Activated CD4-positive, alpha-beta T cell treated with anti-CD3 and anti-CD28 coated beads for 1 hour (primary cell): ENCODE results near the gene ST6GALNAC3.
"Not testable (repeated sequence)": the region's sequence is repeated elsewhere in the genome, so short reads cannot be mapped to it uniquely, and the experiment has no call there.

Experiments used
- DNase-seq: peaks from one replicate; pipeline ENCODE4 v3.0.0-alpha.2; 2020

ST6GALNAC3 gene

DNA sequence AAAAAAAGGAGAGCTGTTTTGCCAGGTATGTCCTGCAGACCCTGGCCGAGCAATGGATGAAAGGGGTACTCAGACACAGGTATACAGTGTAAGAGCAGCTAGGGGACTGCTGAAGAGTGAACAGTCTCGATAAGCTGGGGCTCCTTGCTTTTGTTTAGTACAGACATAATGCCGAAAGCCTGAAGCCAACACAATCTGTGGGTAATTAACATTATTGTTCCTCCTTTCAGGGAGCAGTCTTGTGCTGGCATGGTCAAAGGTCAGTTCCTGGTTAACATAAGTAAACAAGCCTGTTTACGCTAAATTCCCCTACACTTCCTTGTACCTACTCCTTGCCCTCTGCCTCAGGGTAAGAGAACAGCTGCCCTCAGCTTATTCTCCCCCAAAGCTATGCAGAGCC lies 520.5 kb downstream of the ST6GALNAC3 start:
- no peak for DNase-seq

DNA sequence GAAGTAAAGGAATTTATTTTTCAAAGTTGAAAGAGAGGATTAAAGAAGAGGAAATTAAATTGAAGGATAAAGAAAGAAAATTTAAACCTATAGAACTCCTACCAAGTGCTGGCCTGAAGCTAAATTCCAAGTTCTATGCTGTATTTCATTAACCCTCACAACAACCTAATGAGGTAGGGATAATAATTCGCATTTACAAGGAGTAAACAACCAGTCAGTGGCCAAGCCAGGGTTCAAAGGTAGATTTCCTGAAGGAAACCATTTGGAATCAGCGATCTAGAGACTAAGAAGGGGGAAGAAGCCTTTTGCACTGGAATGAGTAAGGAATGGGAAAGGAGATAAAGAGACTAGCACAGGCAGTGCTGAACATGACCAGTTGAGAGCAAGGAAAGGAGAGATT lies 526.9 kb downstream of the ST6GALNAC3 start:
- no peak for DNase-seq

- DNase-seq = no peak
Measured at GRCh38 chr1:76607717-76608116, 533.2 kb downstream of the ST6GALNAC3 start.

GRCh38 chr1:76611770-76612445 lies 537.4 kb downstream of the ST6GALNAC3 start:
- no peak for DNase-seq

DNA sequence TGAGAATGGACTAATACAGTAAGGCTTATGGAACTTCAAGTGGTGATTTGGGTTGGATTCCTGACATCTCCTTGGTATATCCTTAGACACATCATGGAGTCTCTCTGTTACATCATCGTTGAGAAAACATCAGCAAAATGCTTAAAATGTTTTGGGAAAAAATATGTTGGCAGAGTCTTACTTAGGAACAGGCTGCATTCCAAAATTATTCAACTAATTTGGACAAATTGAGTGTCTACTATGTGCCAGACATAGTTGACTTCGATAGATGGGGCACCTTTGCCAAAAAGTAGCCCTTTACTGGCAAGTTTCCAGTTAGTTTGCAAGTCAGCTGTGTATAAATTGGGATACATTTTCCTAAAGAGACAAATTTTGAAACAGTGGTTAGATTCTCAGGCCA lies 539.3 kb downstream of the ST6GALNAC3 start:
- no peak for DNase-seq

- DNase-seq = no peak
Measured at GRCh38 chr1:76615253-76616035, 540.9 kb downstream of the ST6GALNAC3 start.

DNA sequence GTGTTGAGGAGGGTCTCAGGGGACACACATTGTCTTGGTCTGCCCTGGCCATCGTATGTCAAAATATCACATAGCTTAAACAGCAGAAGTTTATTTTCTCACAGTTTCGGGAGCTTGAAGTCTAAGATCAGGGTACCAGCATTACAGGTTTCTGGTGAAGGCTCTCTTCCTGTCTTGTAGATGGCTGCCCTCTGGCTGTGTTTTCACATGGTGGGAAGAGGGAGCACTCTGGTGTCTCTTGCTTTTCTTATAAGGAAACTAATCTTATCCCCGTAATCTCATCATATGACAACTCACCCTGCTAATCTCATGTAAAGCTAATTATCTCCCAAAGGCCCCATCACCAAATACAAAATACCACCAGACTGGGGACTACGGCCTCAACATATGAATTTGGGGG lies 545.8 kb downstream of the ST6GALNAC3 start:
- DNase-seq = no peak

DNA sequence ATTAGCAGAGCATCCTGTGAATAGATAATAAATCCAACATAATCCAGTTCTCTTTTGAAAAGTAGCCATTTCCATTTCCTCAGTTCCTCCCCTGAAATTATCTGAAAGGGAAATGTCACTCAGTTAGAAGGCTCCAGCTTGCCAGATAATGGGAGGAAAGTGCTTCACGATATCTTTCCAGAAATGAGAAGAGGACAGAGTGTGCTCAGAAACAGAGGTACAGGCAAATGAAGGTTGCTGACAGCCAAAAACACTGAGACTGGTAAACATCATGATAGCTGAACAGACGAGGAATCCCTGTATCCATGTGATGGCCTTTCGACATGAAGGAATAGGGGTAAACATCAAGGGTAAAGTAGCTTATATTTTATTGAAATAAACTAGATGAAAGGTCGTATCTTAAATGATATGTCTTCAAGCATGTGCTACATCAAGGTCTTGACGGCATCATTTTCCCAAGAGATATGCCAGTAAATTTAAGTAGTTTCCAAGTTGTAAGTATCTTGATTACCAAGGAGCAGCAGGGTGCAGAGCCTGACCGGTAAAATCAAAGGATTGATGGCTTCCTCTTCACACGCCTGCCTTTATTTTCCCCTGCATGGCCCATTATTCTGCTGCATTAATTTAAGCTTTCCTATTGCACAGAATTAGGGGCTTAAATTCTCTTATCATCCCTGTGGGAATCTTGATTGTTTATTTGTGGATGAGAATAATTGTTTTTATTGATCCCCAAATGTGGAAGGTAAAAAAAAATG lies 548.4 kb downstream of the ST6GALNAC3 start:
- no peak for DNase-seq

DNA sequence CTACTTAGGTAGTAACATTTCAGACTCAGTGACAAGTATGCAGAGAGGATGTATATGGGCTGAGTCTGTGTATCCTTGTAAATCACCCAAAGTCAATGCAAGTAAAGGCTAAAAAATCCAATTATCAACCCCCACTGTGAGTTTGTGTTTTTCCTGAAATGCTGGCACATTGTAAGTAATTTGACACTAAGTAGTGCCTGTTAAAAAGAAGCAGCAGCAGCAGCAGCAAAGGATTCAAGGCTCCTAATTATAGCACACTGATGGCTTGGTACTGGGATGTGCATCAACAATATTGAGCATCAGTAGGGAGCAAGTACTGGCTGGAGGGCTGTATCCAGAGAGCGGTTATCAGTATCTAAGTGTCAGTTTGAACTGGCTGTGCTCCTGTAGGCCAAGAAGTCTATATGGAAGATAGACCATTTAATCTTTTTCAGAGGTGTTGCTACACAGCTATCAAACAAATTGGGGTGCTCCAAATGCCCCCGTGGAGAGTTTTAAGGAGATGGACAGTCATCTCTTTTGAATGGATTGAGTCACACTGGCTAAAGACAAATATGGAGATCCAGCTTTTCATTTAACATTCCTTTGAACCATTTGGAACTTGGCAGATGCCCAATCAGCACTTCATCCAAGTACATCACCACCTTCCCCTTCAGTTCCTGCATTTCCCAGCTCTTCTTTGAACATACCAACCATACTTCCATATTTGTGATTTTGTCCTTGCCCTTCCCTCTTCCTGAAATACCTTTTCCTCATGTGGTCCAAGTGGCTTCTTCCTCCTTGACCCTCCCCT lies 551.5 kb downstream of the ST6GALNAC3 start:
- DNase-seq = no peak

DNA sequence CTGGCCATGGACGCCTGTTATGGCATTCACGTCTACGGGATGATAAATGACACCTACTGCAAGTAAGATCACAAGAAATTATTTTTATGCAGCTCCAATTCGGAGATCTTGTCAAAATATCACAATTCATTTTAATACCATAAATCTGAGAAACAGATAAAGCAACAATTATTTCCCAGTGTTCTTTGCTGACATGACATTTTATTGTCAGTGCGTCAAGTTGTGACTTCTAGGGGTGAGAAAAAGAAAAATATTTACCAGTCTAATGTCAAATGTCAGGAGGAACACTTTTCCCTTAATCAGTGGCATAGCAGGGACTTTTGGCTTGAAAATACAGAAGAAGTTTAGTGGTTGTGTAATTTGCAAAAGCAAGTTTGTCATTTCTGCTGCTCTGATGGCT lies 553.0 kb downstream of the ST6GALNAC3 start:
- DNase-seq = no peak

- DNase-seq = no peak
Measured at GRCh38 chr1:76627901-76628300, 553.4 kb downstream of the ST6GALNAC3 start.

- no peak for DNase-seq
Measured at GRCh38 chr1:76632136-76632535, 557.6 kb downstream of the ST6GALNAC3 start.

DNA sequence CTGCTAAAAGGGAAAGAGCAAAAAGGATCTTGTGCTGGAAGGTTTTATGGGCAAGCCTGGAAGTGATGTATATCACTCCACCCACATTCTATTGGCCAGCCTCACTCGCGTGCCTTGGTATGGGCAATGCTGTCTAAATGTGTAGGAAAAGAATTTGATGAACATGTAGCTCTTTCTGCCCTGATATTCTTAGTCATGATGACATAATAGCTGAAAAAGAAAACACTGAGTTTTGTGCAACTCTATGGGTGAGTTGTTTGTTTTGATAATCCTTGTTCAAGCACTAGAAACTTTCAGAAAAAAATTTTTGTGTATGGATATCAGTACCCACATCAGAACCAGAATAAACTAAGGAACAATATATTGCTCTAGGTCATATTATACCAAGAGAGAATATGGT lies 561.2 kb downstream of the ST6GALNAC3 start:
- no peak for DNase-seq

- no peak for DNase-seq
Measured at GRCh38 chr1:76639181-76639580, 564.6 kb downstream of the ST6GALNAC3 start.

- no peak for DNase-seq
Measured at GRCh38 chr1:76640092-76640491, 565.5 kb downstream of the ST6GALNAC3 start.

DNA sequence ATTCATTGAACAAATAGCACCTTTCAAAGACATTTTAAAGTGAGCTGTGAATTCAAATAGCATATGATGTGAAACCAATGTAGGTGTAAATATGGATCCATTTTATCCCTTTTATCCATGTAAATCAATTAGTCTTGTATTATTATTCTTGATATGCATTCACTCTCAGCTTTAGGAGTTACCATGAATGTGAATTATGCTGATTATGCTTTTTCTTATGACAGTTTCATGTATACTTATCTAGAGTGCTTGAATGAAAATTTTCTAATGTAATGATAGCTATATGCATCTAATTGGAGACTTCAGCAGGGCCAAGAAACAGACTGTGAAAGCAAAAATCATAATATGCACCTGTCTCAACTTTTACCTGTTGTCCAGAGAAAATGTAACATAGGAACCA lies 566.2 kb downstream of the ST6GALNAC3 start:
- no peak for DNase-seq

DNA sequence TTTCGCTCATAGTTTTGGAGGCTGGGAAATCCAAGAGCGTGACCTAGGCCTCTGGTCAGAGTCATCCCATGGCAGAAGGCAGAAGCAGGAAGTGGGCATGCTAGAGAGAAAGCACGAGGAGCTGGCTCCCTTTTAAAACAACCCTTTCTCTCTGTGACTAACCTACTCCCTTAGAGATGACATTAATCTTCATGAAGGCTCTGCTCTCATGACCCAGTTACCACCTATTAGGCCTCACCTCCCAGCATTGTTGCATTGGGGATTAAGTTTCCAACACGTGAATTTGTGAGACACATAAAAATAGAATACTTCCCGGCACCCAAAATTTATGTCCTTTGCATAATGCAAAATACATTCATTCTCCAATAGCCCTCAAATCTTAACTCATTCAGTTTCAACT lies 569.6 kb downstream of the ST6GALNAC3 start:
- no peak for DNase-seq

DNA sequence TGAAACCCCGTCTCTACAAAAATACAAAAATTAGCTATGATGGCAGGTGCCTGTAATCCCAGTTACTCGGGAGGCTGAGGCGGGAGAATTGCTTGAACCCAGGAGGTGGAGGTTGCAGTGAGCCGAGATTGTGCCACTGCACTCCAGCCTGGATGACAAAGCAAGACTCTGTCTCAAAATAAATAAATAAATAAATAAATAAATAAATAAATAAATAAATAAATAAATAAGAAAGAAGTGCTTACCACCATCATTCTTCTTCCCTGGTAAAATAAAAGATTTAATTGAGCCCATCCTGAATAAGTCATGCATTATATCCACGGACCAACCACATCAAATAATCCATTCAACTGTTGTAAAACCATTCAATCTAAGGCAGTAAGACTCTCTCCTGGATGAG lies 578.3 kb downstream of the ST6GALNAC3 start:
- not testable (repeated sequence) for DNase-seq

GRCh38 chr1:76657623-76658022 lies 583.1 kb downstream of the ST6GALNAC3 start:
- DNase-seq = no peak

DNA sequence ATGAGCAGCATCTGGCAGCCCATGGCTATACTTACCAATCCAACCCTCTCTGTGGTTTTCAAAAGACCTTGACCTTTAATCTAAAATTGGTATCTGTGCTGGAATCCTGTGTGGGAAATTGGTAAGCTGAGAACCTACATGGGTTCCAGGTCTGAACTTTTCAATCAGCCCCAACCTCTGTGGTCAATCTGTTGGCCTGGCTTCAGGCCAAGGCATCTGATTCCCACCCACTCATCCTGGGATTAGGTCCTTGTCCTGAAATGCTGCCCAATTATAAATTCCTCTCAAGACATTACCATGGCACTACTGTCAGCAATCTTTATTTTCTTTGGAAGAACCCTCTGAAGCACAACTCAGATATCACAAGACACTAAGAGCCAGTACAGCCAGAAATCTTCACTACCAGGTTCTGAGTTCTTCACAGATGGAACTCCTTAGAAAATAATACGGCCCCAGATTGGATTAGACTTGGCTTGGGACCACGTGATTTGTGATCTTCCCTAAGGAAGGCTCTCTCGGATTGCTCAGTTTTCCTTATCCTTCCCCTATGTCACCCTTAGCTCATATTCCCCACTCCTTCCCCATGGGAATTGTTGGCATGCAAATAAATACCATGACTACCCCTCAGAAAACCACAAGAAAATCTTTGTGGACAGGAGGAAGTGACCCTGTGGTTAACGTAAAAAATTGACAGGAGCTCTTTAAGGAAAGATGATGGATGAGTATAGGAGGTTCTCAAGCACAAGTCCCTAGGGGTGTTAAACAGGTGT lies 584.8 kb downstream of the ST6GALNAC3 start:
- DNase-seq = no peak

DNA sequence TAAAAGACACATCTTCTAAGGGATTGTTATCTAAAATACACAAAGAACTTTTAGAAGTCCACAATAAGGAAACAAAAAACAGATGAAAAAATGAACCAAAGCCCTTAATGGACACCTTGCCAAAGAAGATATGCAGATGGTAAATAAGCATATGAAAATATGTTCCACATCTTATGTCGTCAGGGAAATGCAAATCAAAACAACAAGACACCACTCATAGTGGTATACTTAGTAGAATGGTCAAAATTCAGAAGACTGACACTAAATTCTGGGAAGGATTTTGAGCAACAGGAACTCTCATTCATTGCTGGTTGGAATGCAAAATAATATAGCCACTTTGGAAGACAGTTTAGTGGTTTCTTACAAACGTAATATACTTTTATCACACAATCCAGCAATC lies 587.0 kb downstream of the ST6GALNAC3 start:
- DNase-seq = no peak

DNA sequence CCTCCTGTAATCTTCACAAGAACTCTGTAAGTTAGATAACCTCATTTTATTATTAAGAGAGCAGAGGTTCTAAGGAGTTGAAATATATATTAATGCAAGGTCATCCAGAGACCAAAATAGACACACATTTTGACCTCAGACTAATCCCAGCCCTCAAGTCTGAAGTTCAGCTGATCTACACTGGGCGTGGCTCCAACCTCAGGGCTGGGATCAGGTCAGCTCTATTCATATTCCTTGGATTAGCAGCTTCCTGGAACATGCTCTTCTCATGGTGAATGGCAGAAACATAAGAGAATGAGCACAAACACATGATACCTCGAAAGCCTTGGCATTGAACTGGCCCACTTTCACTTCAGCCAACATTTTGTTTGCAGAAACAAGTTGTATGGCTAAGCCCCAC lies 592.0 kb downstream of the ST6GALNAC3 start:
- no peak for DNase-seq
